GM19463 (cell line): Measurements from ENCODE around the gene BAK1.
A peak's percentile ranks its signal among the peaks of the same experiment; 100 is the strongest.

Experiments
- ATAC-seq: cut with Tn5 transposase; IDR thresholded peaks from one replicate; pipeline ENCODE4 v1.9.1; 2021; ENCODE audit warnings: mild to moderate bottlenecking, moderate library complexity; ENCODE audit not compliant: unreplicated experiment

Gene BAK1

DNA sequence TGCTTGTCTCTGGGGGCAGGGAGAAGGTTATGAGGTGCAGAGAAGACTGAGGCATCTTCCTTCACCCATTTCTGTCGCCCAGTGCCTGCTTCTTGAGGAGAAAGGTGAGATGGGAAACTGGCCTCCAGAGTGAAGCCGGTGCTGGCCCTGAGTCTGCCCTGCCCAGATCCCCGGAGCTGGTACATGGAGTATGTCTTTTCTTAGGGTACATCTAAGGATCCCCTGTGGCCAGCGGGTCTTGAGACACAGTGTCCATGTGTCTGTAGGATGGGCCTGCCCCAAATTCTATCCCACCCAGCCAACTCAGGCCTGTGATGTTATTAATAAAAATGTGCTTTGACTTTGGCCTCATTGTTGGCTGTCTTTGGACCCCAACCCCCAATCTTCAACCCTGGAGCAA, 8.8 kb upstream of the BAK1 start:
- no peak for ATAC-seq

- no peak for ATAC-seq
Observed at GRCh38 chr6:33587529-33587928, 7.5 kb upstream of the BAK1 start.

GRCh38 chr6:33586108-33586640, 6.1 kb upstream of the BAK1 start:
- no peak for ATAC-seq

DNA sequence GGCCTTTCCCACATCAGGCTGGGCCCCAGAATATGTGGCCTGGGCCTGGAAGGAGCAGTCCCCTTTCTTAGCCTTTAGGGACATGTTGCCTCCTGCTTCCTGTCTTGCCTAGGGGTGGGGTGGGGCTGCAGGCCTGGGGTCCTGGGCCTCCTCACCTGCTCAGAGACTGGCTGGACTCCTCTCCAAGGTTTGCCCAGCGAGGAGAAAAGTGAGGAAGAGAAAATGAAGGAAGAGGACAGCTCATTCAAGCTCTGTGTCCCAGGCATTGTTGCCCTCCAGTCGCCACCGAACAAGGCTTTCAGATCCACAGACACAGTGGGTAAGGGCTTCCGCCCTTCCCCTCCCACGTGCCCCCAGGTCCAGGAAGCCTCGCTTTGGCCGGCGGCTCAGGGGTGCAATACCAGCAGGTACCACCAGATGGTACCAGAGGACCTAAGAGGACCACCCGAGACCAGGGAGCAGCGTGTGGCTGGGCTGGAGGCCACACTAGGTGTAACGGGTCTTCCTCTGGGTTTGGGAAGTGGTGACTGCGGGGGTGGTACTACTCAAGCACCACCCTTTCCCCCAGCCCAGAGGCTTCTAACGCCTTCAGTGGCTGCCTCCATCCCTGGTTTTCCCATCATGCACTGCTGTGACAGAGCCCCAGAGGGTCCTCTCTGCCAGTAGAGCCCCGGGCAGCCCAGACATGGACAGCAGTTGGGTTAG, 5.5 kb upstream of the BAK1 start:
- no peak for ATAC-seq

DNA sequence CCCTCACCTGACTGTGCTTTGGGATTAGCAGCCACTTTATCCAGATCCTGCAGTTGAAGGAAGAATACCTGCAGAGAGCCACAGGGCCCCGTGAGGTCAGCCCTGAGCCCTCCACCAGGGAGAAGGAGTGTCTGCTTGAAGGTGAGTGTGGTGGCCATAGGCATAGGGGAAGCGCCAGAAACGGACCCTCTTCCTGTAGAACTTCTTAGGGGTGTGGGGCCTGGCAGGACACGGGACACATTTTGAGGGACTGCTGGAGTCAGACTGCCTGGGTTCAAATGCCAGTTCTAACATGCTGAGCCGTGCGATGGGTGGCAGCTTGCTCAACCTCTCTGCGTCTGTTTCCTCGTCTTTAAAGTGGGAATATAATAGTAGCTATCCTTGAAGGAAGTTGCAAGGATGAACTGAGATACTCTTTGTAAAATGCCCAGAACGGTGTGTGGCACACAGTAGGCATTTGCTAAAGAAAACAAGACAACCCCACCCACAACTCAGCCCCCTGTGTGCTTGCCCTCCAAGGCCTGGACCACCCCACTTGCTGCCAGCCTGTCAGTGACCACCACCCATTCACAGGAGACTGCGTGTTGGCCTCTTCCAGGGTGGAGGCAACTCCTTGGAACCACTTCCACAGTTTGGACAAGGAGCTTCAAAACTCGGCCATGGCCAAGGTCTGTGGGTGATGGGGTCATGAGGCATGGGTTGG, 4.8 kb upstream of the BAK1 start:
- ATAC-seq, result no peak

GRCh38 chr6:33583591-33584155, 3.6 kb upstream of the BAK1 start:
- no peak for ATAC-seq

DNA sequence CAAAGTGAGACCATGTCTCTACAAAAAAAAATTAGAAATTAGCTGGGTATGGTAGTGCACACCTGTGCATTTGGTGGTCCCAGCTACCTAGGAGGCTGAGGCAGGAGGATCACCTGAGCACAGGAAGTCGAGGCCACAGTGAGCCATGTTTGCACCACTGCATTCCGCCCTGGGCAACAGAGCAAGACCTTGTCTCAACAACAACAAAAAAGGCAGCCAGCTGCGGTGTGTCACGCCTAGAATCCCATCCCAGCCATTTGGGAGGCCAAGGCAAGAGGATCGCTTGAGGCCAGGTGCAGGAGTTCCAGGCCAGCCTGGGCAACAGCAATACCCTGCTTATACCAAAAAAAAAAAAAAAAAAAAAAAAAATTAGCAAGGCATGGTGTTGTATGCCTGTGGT, 1.1 kb upstream of the BAK1 start:
- ATAC-seq, result no peak

DNA sequence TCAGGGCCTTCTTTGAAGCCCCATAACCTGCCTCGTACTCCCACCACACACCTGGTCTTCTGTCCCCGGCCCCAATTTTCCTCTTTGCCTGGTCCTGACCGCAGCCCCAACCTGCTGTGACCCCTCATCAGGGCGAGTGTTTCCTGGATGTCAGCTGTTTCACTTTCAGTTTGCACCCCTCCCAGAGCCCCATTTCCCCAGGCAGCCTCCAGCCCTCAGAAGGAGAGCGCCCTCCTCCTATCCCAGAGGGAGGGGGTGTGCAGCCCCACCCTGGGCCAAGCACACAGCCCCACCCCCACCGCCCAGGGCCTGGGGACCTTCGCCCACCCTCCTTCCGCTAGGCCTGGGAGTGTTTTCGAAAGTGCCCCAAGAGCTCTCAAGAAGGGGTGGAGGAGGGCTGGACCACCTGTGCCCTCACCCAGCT, 1.5 kb downstream of the BAK1 start:
- no peak for ATAC-seq

GRCh38 chr6:33578164-33578563, 1.9 kb downstream of the BAK1 start:
- ATAC-seq, result no peak

- no peak for ATAC-seq
Observed at GRCh38 chr6:33577718-33578117, 2.4 kb downstream of the BAK1 start.

DNA sequence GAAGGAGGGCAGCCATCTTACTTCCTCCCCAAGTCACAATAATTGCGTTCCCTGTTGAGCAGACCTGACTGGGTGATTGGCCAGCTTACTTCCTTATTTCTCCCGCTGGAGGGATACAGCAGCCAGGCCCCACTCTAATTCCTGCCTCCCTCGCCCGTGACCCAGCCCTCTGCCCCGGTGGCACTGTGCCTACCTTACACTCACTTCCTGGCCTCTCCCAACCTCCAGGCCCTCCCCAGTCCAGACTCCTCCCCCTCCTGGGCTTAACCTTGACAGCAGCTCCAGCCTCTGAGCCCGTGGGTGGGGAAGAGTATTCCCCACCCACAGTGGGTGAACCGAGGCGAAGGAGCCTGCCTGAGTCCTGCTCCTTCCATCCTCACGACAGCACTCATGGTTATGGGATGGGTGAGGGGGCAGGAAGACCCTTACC, 3.0 kb downstream of the BAK1 start:
- no peak for ATAC-seq

- no peak for ATAC-seq
Observed at GRCh38 chr6:33576668-33577067, 3.4 kb downstream of the BAK1 start.

GRCh38 chr6:33575211-33575610, 4.9 kb downstream of the BAK1 start:
- no peak for ATAC-seq

- ATAC-seq, result no peak
Observed at GRCh38 chr6:33571637-33572316, 8.3 kb downstream of the BAK1 start.

DNA sequence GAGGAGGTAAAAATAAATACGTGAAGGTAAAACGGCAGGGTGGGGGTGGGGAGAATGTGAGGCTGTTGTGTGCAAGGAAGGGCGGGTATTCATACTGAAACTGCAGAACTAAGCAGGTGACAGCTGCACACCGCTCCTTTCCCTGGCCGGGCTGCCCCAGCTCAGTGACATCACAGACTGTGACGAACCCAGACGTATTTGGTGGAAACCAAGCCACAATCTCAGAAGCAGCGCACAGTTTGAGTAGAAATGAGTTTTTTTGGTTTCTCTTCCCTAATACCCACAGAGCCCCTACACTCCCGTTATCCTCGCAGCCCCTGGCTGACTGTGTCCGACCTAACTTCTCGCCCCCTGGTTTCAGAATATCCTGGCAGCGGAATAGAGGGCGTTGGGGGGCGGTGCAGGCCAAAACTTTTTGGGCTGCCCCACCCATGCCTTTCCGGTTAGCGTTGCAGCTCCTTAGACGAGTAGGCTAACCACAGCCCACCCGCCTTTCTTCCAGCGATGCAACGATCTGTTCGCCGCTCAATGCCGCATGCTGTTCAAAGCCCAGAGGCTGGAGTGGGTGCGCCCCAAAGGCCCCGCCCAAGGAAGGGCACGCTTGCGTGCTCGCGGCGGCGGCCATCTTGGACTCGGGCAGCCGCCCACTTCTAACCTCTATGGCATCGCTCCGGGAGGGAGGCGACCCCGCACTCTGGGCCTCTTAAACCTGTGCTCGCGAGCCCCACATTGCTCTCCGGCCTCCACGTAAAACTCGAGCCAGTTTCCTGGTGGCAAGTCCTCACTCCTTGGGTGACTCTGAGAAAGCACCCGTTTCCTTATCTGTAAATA, 9.1 kb downstream of the BAK1 start:
- ATAC-seq, result peak; percentile 88

DNA sequence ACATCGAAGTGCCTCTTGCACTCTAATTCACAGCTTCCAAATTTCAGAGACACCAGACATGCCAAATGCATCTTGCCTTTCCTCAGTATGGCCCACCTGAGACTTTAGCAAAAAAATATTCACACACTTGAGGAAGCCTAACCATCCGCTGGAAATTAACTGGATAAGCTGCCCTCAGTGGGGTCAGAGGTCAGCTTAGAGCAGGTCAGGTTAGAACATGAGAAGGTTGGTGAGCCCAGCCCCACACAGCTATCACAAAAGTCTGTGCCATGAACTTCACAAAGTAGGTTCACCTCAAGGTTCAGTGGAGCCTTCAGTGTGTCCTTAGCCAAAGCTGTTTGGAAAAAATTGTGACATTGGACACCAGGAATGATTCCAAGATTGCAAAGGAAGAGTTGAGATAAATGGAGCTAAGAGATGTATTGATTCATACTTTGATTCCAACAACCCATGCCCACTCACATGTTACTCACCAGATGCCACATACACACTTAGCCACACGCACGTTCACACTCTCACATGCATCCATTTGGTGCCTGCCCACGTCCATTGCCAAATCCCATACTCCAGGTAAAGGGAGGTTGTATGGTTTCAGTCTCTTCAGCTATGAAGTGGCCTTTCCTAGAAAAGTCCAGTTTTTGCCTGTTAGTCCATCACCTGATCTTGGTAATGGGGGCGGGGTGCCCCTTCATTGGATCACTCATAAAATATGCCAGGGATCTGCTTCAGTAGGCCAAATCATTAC, 11.1 kb downstream of the BAK1 start:
- no peak for ATAC-seq

DNA sequence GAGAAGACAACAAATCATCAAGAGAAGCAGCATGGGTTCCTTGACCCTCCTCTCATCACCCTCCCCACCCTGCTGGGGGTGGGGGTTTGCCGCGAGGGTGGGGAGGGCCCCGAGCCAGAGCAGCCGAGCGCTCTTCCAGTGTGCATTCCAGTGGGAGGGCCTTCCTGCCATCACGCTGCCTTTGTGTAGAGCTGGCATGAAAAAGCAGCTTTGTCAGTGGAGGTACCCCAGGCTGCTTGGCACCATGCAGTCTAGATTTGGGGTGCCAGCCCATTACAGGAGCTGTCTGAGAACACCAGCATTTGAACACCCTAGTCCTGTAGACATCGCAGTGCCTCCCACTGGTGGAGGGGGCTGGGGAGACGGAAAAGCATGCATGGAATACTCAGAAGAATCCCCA, 12.2 kb downstream of the BAK1 start:
- no peak for ATAC-seq

GRCh38 chr6:33566182-33567084, 13.6 kb downstream of the BAK1 start:
- ATAC-seq, result no peak

DNA sequence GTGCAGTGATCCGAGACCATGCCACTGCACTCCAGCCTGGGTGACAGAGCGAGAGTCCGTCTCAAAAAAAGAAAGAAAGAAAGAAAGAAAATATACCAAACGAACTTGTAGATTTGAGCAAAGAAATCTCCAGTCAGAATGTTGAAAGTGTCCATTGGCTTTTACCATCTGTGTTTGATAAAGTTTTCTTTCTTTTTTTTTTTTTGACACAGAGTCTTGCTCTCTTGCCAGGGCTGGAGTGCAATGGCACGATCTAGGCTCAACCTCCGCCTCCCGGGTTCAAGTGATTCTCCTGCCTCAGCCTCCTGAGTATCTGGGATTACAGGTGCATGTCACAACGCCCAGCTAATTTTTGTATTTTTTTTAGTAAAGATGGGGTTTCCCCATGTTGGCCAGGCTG, 21.3 kb downstream of the BAK1 start:
- no peak for ATAC-seq
